Left ventricle myocardium superior (tissue), 1 donor: ENCODE results near the gene LHFPL3. TPM values are rescaled to one million over a fixed set of nuclear protein-coding genes. Genes with fewer than 3 reads are reported as not detected.
"Not testable (repeated sequence)": the region's sequence is repeated elsewhere in the genome, so short reads cannot be mapped to it uniquely, and the experiment has no call there.

Experiments
- ATAC-seq: fragments of 200-7000 bp; cut with Tn5 transposase; one replicate; pipeline ENCODE4 v1.9.1; 2020; ENCODE audit warnings: mild to moderate bottlenecking, moderate library complexity
- DNase-seq: peaks from one replicate; pipeline ENCODE4 v3.0.0-alpha.2; 2020
- intact Hi-C: fragments of 100-400 bp; cut with micrococcal nuclease; formaldehyde crosslinking; loops from one replicate; pipeline ENCODE4 v1.11.0; 2022
- total RNA-seq: library from RNA; stranded (reverse); fragmentation: NEBNext Ultra II Directional; extraction: Animal tissue kit (Norgen Biotek cat#: 25700); gene quantifications from one replicate; pipeline ENCODE4 v1.2.1, GENCODE V29; 2021
- donor health status: DM: no; HTN: yes; CAD: no; lungs with severe emphysema.

The LHFPL3 gene
- total RNA-seq, 1 donor from 2014 or later: not detected

DNA sequence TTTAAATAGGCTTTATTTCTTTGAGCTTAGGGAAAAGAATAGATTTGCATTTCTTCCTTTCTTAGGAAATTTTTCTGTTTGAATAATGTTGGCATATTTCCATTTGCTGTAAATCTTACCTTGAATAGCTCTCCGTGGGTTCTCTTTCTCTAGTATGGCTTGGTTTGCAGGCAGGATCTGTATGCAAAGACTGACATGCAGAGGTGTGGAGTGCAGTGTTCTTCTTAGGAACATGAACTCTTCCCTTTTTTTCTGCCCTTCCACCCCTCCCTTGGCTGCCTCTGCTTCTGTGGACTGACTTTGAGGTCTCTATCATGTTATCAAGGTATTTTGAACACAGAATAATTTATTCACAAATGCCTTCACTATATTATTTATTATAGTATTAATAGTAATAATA, 222.8 kb downstream of the LHFPL3 start:
- intact Hi-C loops: no loop called here
- ATAC-seq (no peak), DNase-seq (no peak)

DNA sequence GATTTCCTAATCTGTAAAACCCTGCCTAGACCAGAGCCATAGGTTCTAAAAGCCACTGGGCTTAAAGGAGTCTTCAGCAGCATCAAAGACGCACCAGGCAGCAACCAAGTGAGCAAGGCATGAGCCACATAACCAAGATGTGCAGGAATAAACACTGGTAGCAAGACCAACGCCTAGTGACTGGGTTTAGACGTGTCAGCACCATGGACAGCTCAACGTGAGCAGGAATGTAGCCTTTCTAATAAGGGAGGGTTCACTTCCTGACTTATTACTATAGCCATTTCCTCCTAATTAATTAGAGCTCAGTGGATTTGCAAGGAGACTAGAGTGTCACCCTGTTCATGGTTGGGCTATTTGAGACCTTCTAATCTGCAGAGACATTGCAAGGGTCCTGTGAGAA, 223.7 kb downstream of the LHFPL3 start:
- DNase-seq (peak; percentile 37), ATAC-seq (peak; percentile 39)
- intact Hi-C loops: no loop called here

- intact Hi-C loops: no loop called here
- DNase-seq: no peak
- no peak for ATAC-seq
These were observed 224.7 kb downstream of the LHFPL3 start for GRCh38 chr7:104553074-104553473.

DNA sequence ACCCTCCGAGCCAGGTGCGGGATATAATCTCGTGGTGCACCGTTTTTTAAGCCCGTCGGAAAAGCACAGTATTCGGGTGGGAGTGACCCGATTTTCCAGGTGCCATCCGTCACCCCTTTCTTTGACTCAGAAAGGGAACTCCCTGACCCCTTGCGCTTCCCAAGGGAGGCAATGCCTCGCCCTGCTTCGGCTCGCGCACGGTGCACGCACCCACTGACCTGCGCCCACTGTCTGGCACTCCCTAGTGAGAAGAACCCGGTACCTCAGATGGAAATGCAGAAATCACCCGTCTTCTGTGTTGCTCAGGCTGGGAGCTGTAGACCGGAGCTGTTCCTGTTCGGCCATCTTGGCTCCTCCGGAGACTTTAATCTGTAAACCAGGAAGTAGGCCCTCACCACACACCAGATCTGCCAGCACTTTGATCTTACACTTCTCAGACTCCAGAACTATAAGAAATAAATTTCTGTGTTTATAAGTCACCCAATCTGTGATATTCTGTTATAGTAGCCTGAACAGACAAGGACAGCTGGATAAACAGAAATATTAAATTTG, 235.0 kb downstream of the LHFPL3 start:
- ATAC-seq, intact Hi-C loops, DNase-seq: not testable (repeated sequence)

DNA sequence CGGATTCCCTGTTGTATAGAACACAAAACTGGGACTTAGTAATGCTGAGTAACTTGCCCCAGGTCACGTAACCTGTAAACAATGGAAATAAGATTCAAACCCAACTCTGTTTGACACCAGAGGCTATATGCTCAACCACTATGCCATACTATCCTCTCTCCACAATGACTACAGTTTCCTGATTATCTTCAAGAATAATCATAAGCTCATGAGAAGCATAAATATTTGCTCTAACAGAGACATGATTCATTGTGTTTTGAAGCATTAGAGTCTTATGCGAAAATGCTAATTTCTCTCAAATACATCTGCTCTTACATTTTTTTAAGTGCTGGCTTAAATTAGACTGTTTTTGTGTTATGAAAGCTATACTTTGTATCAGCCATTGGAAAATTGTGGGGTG, 241.3 kb downstream of the LHFPL3 start:
- intact Hi-C loops: no loop called here
- ATAC-seq (no peak), DNase-seq (no peak)

GRCh38 chr7:104572554-104572953, 244.2 kb downstream of the LHFPL3 start:
- intact Hi-C loops: no loop called here
- DNase-seq: no peak
- no peak for ATAC-seq

GRCh38 chr7:104584620-104585019, 256.2 kb downstream of the LHFPL3 start:
- intact Hi-C loops: no loop called here
- no peak for ATAC-seq
- DNase-seq: no peak

GRCh38 chr7:104595591-104595990, 267.2 kb downstream of the LHFPL3 start:
- intact Hi-C loops, DNase-seq, ATAC-seq: not testable (repeated sequence)

DNA sequence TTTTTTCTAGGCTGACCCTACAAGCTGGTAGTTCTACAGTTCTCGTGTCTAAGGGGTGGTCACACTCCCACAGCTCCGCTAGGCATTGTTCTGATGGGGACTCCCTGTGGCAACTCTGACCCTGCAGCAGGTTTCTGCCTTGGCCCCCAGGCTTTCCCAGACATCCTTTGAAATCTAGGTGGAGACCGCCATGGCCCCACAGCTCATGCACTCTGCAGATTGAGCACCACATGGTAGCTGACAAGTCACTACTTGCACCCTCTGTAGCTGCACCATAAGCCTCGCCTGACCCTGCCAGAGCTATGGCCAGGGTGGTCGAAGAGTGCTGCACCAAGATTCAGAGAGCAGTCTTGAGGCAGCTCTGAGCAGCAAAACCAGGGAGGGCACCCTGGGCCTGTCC, 275.6 kb downstream of the LHFPL3 start:
- DNase-seq (no peak), ATAC-seq (no peak)
- intact Hi-C loops: no loop called here

GRCh38 chr7:104604706-104605105, 276.3 kb downstream of the LHFPL3 start:
- intact Hi-C loops: no loop called here
- DNase-seq (no peak), ATAC-seq (no peak)

GRCh38 chr7:104621321-104621720, 292.9 kb downstream of the LHFPL3 start:
- DNase-seq (no peak), ATAC-seq (no peak)
- intact Hi-C loops: no loop called here

DNA sequence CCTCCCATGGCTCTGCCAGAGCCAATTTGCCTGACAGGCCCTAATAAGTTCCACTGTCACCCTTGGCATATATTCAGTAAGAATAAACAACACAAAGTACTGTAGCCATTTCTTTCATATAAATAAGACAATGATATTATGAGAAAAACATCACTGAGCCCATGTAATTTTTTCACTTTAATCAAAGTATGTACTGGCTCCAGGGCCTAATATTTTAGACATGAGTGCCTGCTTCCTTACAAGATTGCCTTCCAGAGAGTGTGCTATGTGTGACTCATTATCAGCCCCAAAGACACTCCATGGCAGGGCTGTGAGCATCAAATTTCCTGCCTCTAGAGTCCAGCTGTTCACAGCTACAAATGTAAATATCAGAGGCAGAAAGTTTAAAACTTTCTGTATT, 297.6 kb downstream of the LHFPL3 start:
- intact Hi-C loops: no loop called here
- ATAC-seq: no peak
- no peak for DNase-seq

DNA sequence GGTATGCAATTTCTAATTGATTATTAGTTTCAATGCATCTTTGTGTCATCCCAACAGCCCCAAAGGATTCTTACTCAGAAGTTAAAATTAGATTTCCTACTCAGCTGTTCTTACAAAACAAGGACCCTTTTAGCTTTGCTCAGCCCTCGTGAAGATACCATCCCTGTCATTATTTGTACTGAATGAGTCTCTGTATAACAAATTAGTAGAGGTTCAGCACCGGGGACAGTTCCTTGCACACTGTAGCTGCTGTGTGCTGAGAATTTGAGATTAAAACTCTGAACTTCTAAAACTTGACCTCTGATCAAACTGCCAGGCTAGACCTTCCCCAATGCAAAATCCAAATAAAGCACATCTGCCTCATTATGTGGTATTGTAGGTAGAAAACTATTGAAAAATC, 299.1 kb downstream of the LHFPL3 start:
- ATAC-seq: no peak
- DNase-seq: no peak
- intact Hi-C loops: no loop called here

GRCh38 chr7:104628017-104628416, 299.6 kb downstream of the LHFPL3 start:
- intact Hi-C loops: no loop called here

DNA sequence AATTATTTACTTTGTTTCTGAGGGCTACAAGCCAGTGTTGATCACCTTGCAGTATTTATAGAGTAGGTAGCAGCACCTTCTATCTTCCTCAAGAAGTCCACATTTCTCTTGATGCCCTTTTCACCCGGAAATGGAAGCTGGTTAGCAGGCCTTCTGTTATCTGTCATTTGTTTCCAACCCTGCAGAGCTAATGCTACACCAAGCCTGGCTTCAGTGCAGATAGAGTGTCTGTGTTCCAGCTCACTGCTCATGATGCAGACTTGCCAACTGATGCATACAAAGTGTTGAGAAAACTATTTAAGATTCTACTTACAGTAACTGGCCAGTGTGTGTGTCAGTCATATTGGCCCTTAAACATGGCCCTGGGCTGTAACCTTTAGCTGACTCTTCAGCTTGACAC, 301.0 kb downstream of the LHFPL3 start:
- DNase-seq (no peak), ATAC-seq (no peak)
- intact Hi-C loops: no loop called here

More at GRCh38 chr7:104628017-104628416, 299.6 kb downstream of the LHFPL3 start:
- ATAC-seq (no peak), DNase-seq (no peak)

- ATAC-seq (no peak), DNase-seq (no peak)
- intact Hi-C loops: no loop called here
These were observed 312.1 kb downstream of the LHFPL3 start for GRCh38 chr7:104640506-104640905.

DNA sequence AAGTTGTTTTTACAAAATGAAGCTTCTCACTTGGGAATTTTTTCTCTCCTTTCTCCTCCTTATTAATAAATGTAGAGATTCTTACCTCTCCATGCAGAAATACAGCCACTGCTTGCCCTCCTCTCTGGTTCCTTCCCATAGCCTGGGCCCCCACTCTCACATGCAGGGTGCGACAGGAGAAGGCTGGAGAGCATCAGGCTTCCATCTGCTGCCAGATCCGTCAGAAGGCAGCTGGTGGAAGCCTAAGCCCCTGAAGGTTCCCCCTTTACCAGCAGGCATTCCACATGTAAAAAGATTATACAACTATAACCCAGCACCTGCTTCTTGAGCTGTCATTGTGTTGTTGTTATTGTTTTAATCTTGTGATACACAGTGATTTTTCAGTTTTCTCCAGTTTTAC, 314.2 kb downstream of the LHFPL3 start:
- ATAC-seq (no peak), DNase-seq (no peak)
- intact Hi-C loops: no loop called here

DNA sequence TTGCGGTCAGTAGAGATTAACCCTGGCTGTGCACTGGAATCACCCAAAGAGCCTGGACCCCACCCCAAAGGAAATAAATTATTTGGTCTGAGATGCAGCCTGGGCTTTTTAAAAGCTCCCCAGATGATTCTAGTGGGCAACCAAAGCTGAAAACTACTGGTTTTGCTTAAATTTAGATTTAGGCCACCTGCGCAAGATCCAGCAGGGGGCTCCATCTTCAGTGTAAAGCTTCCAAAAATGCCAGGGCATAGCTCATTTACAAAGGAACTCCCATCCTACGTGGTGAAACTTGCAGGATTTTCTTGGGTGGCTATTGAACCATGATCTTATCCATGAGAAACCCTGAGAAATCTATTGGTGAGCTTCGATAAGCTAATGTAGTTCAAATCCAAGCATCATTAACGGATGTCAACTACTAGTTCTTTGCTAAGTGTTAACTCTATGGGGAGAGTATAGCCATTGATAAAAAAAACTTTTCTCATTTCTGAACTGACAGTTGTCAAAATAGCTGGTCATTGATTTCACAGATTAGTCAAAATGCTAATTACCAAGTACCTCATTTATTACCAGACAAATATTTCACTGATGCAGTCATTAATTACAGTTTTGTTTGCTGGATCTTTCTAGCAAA, 315.3 kb downstream of the LHFPL3 start:
- intact Hi-C loops: no loop called here
- ATAC-seq (no peak), DNase-seq (no peak)

GRCh38 chr7:104650991-104651640, 322.7 kb downstream of the LHFPL3 start:
- ATAC-seq (no peak), DNase-seq (no peak)
- intact Hi-C loops: no loop called here

DNA sequence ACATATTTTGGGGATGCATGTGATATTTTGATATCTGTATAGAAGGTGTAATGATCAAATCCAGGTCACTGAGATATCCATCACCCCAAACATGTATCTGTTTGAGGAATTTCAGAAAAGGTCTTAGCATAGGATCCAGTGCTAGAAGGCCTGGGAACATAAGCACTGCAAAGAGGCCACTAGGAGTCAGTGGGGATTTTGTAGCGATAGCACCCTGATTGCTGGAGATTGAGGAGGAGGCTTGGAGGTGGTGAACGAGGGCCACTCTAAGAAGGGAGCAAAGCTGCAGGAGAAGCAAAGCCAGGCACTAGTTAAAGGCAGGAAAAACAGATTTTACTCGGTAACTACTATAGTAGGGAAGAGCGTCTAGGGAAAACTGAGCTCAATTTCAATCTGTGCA, 324.0 kb downstream of the LHFPL3 start:
- no peak for ATAC-seq
- intact Hi-C loops: no loop called here

GRCh38 chr7:104652865-104653264, 324.5 kb downstream of the LHFPL3 start:
- ATAC-seq (no peak), DNase-seq (no peak)
- intact Hi-C loops: no loop called here

More for the DNA sequence above, 324.0 kb downstream of the LHFPL3 start:
- no peak for DNase-seq
